Measurements from ENCODE around the gene CACNA1B. TPM values are rescaled to one million over a fixed set of nuclear protein-coding genes. Genes with fewer than 3 reads are reported as not detected.
A peak's percentile ranks its signal among the peaks of the same experiment; 100 is the strongest.

Gene CACNA1B
- total and polyA plus RNA-seq, 8 donors: 0.16 to 1.3 (median 0.31) TPM

- H3K9me3 ChIP-seq: no peaks in the 10 kb centered on the region
- no peak overlapping the region for H3K4me3 ChIP-seq
- DNase-seq: no peak
- 69 to 78% methylated on average over 14 to 15 of the region's 15 CpGs for WGBS, 2 donors
- no peaks in the 10 kb centered on the region for H3K4me1 ChIP-seq
- no peaks in the 10 kb centered on the region for H3K36me3 ChIP-seq
- no peak for ATAC-seq
- no peak for TF ChIP-seq CTCF (IDR thresholded peaks at IDR 0.05)
- H3K27ac ChIP-seq: no peak overlapping the region
- intact Hi-C loops (cut with DNase I): no loop called here
- no peak for FAIRE-seq
- no peaks in the 10 kb centered on the region for H3K27me3 ChIP-seq
These were observed 136.4 kb downstream of the CACNA1B start for GRCh38 chr9:138013836-138014562.

GRCh38 chr9:138014563-138014945 is 137.0 kb downstream of the CACNA1B start:
- no peaks in the 10 kb centered on the region for H3K36me3 ChIP-seq
- no peaks in the 10 kb centered on the region for H3K9me3 ChIP-seq
- no peak overlapping the region for H3K4me3 ChIP-seq
- intact Hi-C loops (cut with DNase I): no loop called here
- ATAC-seq: no peak
- no peaks in the 10 kb centered on the region for H3K27me3 ChIP-seq
- TF ChIP-seq CTCF (IDR thresholded peaks at IDR 0.05): no peak
- 79 to 88% methylated on average over 6 of the region's 6 CpGs for WGBS, 2 donors
- no peak for DNase-seq
- H3K27ac ChIP-seq: no peak overlapping the region
- FAIRE-seq: no peak
- H3K4me1 ChIP-seq: no peaks in the 10 kb centered on the region

- 73 to 78% methylated on average over 24 to 25 of the region's 25 CpGs for WGBS, 2 donors
- no peaks in the 10 kb centered on the region for H3K36me3 ChIP-seq
- H3K9me3 ChIP-seq: no peaks in the 10 kb centered on the region
- ATAC-seq (no peak), DNase-seq (peak in 1 of 6 donors; percentile 42), FAIRE-seq (no peak)
- no peak overlapping the region for H3K27ac ChIP-seq
- intact Hi-C loops (cut with DNase I): no loop called here
- H3K27me3 ChIP-seq: no peaks in the 10 kb centered on the region
- H3K4me3 ChIP-seq: no peak overlapping the region
- H3K4me1 ChIP-seq: no peaks in the 10 kb centered on the region
- TF ChIP-seq CTCF (IDR thresholded peaks at IDR 0.05): no peak
These were observed 137.6 kb downstream of the CACNA1B start for GRCh38 chr9:138015021-138015829.

- ATAC-seq (no peak), DNase-seq (peak in 1 of 6 donors; percentile 41)
These were observed 139.0 kb downstream of the CACNA1B start for GRCh38 chr9:138016406-138017187.

More at GRCh38 chr9:138016406-138017187, 139.0 kb downstream of the CACNA1B start:
- H3K27ac ChIP-seq: no peak overlapping the region
- H3K4me1 ChIP-seq: no peaks in the 10 kb centered on the region
- no peak for FAIRE-seq
- no peak overlapping the region for H3K4me3 ChIP-seq
- intact Hi-C loops (cut with DNase I): no loop called here
- no peak for TF ChIP-seq CTCF (IDR thresholded peaks at IDR 0.05)
- no peaks in the 10 kb centered on the region for H3K27me3 ChIP-seq
- no peaks in the 10 kb centered on the region for H3K9me3 ChIP-seq
- WGBS, 2 donors: 77 to 80% methylated on average over 29 to 33 of the region's 33 CpGs
- H3K36me3 ChIP-seq: no peaks in the 10 kb centered on the region

All from pancreas (tissue), 10 donors.